GM23338 (cell line): ENCODE data around the gene GPC5.

Source experiments
- CREB1 ChIP-seq: fragments of 250-450 bp; sonication (Bioruptor Pico); IDR thresholded peaks from 2 replicates; pipeline ENCODE4 v1.5.0; 2020; ENCODE audit warnings: low read depth, mild to moderate bottlenecking, moderate library complexity
- EZH2 ChIP-seq: fragments of 200-600 bp; sonication (generic); IDR thresholded peaks from one replicate; pipeline ENCODE4 v1.8.0; 2017; ENCODE audit warnings: antibody characterized with exemption, mild to moderate bottlenecking, low read depth; ENCODE audit not compliant: unreplicated experiment
- EZH2phosphoT487 ChIP-seq: fragments of 200-600 bp; sonication (generic); IDR thresholded peaks from one replicate; pipeline ENCODE4 v1.8.1; 2018; ENCODE audit warnings: antibody characterized with exemption; ENCODE audit not compliant: unreplicated experiment
- JUNB ChIP-seq: IDR thresholded peaks from one replicate; pipeline ENCODE4 v1.6.1; 2016; ENCODE audit warnings: antibody characterized with exemption; ENCODE audit not compliant: unreplicated experiment
- NANOG ChIP-seq: IDR thresholded peaks from 2 replicates; pipeline ENCODE4 v1.6.1; 2016; ENCODE audit warnings: antibody characterized with exemption, borderline replicate concordance
- POLR2AphosphoS5 ChIP-seq: IDR thresholded peaks from 2 replicates; pipeline ENCODE4 v1.6.1; 2016; ENCODE audit warnings: antibody characterized with exemption, low read depth
- STAT1 ChIP-seq: IDR thresholded peaks from one replicate; pipeline ENCODE4 v1.6.1; 2016; ENCODE audit warnings: antibody characterized with exemption; ENCODE audit not compliant: unreplicated experiment
- ZNF114 ChIP-seq: fragments of 250-450 bp; sonication (Bioruptor Pico); IDR thresholded peaks from 2 replicates; pipeline ENCODE4 v1.5.0; 2020; ENCODE audit warnings: mild to moderate bottlenecking, moderate library complexity
- ZNF331 ChIP-seq: fragments of 250-450 bp; sonication (Bioruptor Pico); IDR thresholded peaks from 2 replicates; pipeline ENCODE4 v1.5.0; 2020; ENCODE audit warnings: low read depth, mild to moderate bottlenecking, moderate library complexity
- TF ChIP-seq, protein P1 (sequence below), 2 experiments: fragments of 200-600 bp in 1 of 2; sonication (generic) in 1 of 2; conservative IDR thresholded peaks; 2 replicates each; pipeline versions ENCODE4 v1.5.1 to v1.6.1; 2016 to 2017; ENCODE audit warnings: antibody characterized with exemption in 2 of 2, low read depth in 2 of 2, mild to moderate bottlenecking in 2 of 2, moderate library complexity in 1 of 2
- TF ChIP-seq, protein P2 (sequence below): IDR thresholded peaks from one replicate; pipeline ENCODE4 v1.6.1; 2018; ENCODE audit warnings: antibody characterized with exemption; ENCODE audit not compliant: unreplicated experiment
- TF ChIP-seq, protein P3 (sequence below): IDR thresholded peaks from 2 replicates; pipeline ENCODE4 v1.6.1; 2016; ENCODE audit warnings: antibody characterized with exemption
- TF ChIP-seq, protein P4 (sequence below): fragments of 250-450 bp; sonication (Bioruptor Pico); IDR thresholded peaks from 2 replicates; pipeline ENCODE4 v1.5.0; 2020; ENCODE audit warnings: mild to moderate bottlenecking, moderate library complexity

DNA sequence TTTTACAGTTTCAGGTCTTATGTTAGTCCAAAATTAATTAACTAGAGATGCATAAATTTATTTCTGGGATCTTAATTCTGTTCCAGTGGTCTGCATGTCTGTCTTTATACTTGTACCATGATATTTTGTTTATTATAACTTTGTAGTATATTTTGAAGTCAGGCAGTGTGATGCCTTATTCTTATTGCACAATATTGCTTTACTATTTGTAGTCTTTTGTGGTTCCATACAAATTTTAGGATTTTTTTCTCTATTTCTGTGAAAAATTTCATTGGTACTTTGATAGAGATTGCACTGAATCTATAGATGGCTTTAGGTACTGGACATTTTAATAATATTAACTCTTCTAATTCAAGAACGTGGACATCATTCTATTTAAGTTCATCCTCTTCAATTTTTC lies 304.0 kb downstream of the GPC5 start:
- TF ChIP-seq CREB1 (CRISPR knock-in tag) (no peak), POLR2AphosphoS5 (no peak), STAT1 (no peak), EZH2 (no peak), ZNF331 (CRISPR knock-in tag) (no peak), JUNB (no peak), EZH2phosphoT487 (no peak), ZNF114 (CRISPR knock-in tag) (no peak), NANOG (no peak)
- TF ChIP-seq, protein P1, sequence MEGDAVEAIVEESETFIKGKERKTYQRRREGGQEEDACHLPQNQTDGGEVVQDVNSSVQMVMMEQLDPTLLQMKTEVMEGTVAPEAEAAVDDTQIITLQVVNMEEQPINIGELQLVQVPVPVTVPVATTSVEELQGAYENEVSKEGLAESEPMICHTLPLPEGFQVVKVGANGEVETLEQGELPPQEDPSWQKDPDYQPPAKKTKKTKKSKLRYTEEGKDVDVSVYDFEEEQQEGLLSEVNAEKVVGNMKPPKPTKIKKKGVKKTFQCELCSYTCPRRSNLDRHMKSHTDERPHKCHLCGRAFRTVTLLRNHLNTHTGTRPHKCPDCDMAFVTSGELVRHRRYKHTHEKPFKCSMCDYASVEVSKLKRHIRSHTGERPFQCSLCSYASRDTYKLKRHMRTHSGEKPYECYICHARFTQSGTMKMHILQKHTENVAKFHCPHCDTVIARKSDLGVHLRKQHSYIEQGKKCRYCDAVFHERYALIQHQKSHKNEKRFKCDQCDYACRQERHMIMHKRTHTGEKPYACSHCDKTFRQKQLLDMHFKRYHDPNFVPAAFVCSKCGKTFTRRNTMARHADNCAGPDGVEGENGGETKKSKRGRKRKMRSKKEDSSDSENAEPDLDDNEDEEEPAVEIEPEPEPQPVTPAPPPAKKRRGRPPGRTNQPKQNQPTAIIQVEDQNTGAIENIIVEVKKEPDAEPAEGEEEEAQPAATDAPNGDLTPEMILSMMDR (conservative IDR thresholded peaks at IDR 0.05; ENCODE audit: low read depth in 2 of 2) = no peak
- TF ChIP-seq, protein P2, sequence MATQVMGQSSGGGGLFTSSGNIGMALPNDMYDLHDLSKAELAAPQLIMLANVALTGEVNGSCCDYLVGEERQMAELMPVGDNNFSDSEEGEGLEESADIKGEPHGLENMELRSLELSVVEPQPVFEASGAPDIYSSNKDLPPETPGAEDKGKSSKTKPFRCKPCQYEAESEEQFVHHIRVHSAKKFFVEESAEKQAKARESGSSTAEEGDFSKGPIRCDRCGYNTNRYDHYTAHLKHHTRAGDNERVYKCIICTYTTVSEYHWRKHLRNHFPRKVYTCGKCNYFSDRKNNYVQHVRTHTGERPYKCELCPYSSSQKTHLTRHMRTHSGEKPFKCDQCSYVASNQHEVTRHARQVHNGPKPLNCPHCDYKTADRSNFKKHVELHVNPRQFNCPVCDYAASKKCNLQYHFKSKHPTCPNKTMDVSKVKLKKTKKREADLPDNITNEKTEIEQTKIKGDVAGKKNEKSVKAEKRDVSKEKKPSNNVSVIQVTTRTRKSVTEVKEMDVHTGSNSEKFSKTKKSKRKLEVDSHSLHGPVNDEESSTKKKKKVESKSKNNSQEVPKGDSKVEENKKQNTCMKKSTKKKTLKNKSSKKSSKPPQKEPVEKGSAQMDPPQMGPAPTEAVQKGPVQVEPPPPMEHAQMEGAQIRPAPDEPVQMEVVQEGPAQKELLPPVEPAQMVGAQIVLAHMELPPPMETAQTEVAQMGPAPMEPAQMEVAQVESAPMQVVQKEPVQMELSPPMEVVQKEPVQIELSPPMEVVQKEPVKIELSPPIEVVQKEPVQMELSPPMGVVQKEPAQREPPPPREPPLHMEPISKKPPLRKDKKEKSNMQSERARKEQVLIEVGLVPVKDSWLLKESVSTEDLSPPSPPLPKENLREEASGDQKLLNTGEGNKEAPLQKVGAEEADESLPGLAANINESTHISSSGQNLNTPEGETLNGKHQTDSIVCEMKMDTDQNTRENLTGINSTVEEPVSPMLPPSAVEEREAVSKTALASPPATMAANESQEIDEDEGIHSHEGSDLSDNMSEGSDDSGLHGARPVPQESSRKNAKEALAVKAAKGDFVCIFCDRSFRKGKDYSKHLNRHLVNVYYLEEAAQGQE = no peak
- TF ChIP-seq, protein P3, sequence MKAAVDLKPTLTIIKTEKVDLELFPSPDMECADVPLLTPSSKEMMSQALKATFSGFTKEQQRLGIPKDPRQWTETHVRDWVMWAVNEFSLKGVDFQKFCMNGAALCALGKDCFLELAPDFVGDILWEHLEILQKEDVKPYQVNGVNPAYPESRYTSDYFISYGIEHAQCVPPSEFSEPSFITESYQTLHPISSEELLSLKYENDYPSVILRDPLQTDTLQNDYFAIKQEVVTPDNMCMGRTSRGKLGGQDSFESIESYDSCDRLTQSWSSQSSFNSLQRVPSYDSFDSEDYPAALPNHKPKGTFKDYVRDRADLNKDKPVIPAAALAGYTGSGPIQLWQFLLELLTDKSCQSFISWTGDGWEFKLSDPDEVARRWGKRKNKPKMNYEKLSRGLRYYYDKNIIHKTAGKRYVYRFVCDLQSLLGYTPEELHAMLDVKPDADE = no peak
- TF ChIP-seq, protein P4, sequence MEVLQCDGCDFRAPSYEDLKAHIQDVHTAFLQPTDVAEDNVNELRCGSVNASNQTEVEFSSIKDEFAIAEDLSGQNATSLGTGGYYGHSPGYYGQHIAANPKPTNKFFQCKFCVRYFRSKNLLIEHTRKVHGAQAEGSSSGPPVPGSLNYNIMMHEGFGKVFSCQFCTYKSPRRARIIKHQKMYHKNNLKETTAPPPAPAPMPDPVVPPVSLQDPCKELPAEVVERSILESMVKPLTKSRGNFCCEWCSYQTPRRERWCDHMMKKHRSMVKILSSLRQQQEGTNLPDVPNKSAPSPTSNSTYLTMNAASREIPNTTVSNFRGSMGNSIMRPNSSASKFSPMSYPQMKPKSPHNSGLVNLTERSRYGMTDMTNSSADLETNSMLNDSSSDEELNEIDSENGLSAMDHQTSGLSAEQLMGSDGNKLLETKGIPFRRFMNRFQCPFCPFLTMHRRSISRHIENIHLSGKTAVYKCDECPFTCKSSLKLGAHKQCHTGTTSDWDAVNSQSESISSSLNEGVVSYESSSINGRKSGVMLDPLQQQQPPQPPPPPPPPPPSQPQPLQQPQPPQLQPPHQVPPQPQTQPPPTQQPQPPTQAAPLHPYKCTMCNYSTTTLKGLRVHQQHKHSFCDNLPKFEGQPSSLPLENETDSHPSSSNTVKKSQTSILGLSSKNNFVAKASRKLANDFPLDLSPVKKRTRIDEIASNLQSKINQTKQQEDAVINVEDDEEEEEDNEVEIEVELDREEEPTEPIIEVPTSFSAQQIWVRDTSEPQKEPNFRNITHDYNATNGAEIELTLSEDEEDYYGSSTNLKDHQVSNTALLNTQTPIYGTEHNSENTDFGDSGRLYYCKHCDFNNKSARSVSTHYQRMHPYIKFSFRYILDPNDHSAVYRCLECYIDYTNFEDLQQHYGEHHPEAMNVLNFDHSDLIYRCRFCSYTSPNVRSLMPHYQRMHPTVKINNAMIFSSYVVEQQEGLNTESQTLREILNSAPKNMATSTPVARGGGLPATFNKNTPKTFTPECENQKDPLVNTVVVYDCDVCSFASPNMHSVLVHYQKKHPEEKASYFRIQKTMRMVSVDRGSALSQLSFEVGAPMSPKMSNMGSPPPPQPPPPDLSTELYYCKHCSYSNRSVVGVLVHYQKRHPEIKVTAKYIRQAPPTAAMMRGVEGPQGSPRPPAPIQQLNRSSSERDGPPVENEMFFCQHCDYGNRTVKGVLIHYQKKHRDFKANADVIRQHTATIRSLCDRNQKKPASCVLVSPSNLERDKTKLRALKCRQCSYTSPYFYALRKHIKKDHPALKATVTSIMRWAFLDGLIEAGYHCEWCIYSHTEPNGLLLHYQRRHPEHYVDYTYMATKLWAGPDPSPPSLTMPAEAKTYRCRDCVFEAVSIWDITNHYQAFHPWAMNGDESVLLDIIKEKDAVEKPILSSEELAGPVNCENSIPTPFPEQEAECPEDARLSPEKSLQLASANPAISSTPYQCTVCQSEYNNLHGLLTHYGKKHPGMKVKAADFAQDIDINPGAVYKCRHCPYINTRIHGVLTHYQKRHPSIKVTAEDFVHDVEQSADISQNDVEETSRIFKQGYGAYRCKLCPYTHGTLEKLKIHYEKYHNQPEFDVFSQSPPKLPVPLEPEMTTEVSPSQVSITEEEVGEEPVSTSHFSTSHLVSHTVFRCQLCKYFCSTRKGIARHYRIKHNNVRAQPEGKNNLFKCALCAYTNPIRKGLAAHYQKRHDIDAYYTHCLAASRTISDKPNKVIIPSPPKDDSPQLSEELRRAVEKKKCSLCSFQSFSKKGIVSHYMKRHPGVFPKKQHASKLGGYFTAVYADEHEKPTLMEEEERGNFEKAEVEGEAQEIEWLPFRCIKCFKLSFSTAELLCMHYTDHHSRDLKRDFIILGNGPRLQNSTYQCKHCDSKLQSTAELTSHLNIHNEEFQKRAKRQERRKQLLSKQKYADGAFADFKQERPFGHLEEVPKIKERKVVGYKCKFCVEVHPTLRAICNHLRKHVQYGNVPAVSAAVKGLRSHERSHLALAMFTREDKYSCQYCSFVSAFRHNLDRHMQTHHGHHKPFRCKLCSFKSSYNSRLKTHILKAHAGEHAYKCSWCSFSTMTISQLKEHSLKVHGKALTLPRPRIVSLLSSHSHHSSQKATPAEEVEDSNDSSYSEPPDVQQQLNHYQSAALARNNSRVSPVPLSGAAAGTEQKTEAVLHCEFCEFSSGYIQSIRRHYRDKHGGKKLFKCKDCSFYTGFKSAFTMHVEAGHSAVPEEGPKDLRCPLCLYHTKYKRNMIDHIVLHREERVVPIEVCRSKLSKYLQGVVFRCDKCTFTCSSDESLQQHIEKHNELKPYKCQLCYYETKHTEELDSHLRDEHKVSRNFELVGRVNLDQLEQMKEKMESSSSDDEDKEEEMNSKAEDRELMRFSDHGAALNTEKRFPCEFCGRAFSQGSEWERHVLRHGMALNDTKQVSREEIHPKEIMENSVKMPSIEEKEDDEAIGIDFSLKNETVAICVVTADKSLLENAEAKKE (CRISPR knock-in tag) = no peak
